Brain microvascular endothelial cell (primary cell): ENCODE results near the gene RPS27.
A peak's percentile ranks its signal among the peaks of the same experiment; 100 is the strongest.

Source experiments
- DNase-seq: peaks from one replicate; pipeline ENCODE4 v3.0.0-alpha.2; 2020
- H3K27ac ChIP-seq: fragments of 250-450 bp; sonication (Bioruptor Pico); 2 replicates; pipeline ENCODE4 v1.5.1; 2020; ENCODE audit warnings: mild to moderate bottlenecking, moderate library complexity
- H3K27me3 ChIP-seq: fragments of 250-450 bp; sonication (Bioruptor Pico); replicated peaks from 2 replicates; pipeline ENCODE4 v1.5.1; 2020; ENCODE audit warnings: mild to moderate bottlenecking
- H3K36me3 ChIP-seq: fragments of 250-450 bp; sonication (Bioruptor Pico); replicated peaks from 2 replicates; pipeline ENCODE4 v1.5.1; 2020; ENCODE audit warnings: mild to moderate bottlenecking
- H3K4me3 ChIP-seq: 2 replicates; pipeline ENCODE4 v1.5.1; 2011; ENCODE audit warnings: low read depth, mild to moderate bottlenecking, control low read depth, low read length, moderate library complexity
- in situ Hi-C: cut with HindIII; loops from 2 replicates; pipeline ENCODE4 v1.10.0; 2017; ENCODE audit warnings: low sequenced_read_pairs, low pct_ligation_motif_present
- TF ChIP-seq, protein P1 (sequence below): IDR thresholded peaks from 2 replicates; pipeline ENCODE4 v1.5.1; 2011; ENCODE audit warnings: low read depth, mild to moderate bottlenecking, moderate library complexity, low read length, control low read depth, inconsistent platforms; ENCODE audit errors: missing control alignments

Gene RPS27

DNA sequence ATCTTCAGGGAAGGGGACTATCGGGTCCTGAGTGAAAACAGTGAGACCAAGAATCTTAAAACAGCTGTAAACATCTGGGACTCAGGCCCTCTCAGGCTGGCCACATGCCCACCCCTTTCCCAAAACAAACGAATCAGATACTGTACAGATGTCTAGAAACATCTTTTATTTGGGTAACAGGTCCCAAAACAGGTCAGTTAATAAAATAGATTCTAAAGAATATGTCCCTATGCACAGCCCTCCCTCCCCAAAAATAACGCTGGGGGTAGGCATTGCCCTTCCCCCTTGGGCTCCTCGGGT, 31.7 kb upstream of the RPS27 start:
- peak overlapping the region; percentile 20 for H3K4me3 ChIP-seq
- no peaks in the 10 kb centered on the region for H3K27me3 ChIP-seq
- TF ChIP-seq, protein P1, sequence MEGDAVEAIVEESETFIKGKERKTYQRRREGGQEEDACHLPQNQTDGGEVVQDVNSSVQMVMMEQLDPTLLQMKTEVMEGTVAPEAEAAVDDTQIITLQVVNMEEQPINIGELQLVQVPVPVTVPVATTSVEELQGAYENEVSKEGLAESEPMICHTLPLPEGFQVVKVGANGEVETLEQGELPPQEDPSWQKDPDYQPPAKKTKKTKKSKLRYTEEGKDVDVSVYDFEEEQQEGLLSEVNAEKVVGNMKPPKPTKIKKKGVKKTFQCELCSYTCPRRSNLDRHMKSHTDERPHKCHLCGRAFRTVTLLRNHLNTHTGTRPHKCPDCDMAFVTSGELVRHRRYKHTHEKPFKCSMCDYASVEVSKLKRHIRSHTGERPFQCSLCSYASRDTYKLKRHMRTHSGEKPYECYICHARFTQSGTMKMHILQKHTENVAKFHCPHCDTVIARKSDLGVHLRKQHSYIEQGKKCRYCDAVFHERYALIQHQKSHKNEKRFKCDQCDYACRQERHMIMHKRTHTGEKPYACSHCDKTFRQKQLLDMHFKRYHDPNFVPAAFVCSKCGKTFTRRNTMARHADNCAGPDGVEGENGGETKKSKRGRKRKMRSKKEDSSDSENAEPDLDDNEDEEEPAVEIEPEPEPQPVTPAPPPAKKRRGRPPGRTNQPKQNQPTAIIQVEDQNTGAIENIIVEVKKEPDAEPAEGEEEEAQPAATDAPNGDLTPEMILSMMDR = no peak
- in situ Hi-C loops = no loop called here
- no peak overlapping the region for H3K27ac ChIP-seq
- H3K36me3 ChIP-seq = peaks cover 6% of the 10 kb centered on the region
- no peak for DNase-seq

DNA sequence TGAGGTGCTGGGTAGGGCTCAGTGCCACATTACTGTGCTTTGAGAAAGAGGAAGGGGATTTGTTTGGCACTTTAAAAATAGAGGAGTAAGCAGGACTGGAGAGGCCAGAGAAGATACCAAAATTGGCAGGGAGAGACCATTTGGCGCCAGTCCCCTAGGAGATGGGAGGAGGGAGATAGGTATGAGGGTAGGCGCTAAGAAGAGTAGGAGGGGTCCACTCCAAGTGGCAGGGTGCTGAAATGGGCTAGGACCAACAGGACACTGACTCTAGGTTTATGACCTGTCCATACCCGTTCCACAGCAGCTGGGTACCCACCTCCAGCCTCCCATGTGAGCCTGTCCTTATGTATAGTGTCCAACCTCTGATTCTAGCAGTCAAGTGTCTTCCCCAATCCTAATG, 31.1 kb upstream of the RPS27 start:
- H3K4me3 ChIP-seq = no peak overlapping the region
- H3K36me3 ChIP-seq = peaks cover 2% of the 10 kb centered on the region
- no peak overlapping the region for H3K27ac ChIP-seq
- no peak for DNase-seq
- in situ Hi-C loops = no loop called here
- TF ChIP-seq, protein P1 = no peak
- no peaks in the 10 kb centered on the region for H3K27me3 ChIP-seq

DNA sequence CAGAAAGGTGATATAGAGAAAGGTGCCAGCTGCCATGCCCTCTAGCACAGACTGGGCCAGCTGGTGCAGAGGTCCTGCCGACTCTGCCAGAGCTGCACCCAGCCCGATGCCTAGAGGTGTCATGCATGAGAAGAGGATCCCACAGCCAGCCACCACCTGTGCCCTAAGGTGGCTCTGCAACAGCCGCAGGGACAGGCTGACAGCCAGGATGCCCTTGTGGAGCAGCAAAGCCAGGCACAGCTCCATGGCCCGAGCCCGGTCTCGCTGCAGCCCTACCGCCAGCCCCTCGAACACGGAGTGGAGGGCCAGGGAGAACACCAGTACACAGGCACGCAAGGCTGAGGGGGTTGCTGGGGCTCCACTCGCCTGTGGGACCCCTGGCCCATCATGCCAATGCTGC, 30.4 kb upstream of the RPS27 start:
- TF ChIP-seq, protein P1 = no peak
- DNase-seq = no peak
- Histone ChIP-seq H3K27me3 (no peaks in the 10 kb centered on the region), H3K36me3 (peaks cover 2% of the 10 kb centered on the region), H3K4me3 (no peak overlapping the region), H3K27ac (no peak overlapping the region)
- in situ Hi-C loops = no loop called here

DNA sequence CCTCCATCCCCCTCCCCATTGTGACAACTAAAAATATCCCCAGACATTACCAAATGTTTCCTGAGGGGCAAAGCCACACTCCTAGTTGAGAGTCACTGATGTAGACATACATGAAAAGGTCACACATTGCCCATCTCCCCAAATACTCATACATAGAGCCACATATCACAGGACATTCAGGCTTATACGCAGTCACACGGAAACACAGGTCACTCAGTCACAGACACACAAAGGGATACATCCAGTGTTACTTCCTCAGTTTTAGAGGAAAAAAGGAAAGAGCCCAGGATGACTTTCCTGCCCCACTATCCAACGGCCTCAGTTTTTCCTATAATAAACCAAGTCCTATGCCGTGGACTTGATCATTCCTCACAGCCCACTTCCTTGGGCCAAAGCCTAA, 29.1 kb upstream of the RPS27 start:
- H3K36me3 ChIP-seq = peaks cover 2% of the 10 kb centered on the region
- H3K27ac ChIP-seq = no peak overlapping the region
- TF ChIP-seq, protein P1 = no peak
- no peaks in the 10 kb centered on the region for H3K27me3 ChIP-seq
- in situ Hi-C loops = no loop called here
- no peak for DNase-seq
- H3K4me3 ChIP-seq = no peak overlapping the region

DNA sequence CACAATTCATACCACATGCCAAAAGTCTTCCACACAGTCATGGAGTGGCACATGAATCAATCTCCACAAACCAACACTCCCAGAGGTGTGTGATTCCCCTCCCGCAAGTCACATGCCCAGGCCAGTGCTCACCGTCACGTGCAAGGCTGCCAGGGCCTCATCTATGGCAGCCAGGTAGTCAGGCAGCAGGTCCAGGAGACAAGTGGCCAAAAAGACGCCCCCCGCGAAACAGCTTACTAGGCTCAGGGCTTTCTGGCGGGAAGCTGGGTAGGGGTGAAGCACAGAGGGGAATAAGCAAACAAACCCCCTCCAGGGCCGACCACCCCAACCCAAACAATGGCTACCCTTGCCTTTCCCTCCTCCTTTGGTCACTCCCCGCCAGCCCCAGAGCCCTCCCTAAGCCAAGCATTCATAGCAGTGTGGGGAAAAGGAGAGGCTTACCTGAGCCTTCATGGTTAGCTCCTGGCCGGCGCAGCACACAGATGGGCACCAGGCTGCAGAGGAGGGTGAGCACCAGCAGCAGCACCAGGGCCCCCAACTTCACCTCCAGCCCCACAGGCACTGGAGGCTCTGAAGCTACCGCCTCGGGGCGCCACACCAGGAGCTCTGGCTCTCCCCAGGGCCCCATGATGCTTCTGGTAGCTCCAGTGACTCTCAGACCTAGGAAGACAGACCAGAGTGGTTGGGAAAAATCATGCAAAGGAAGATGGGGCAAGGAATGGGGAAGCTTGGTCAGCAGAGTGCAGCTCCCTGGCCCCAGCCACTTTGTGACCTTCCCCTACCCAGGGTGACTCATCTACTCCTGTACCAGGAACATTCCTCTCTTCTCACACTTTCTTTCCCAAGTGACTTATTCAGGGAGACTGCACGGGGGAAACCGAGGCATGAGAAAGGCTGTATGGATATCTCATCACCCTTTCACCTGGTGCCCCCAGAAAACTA, 28.2 kb upstream of the RPS27 start:
- DNase-seq = no peak
- peak overlapping the region; percentile 81 for H3K4me3 ChIP-seq
- TF ChIP-seq, protein P1 = no peak
- in situ Hi-C loops = no loop called here
- H3K27me3 ChIP-seq = no peaks in the 10 kb centered on the region
- H3K36me3 ChIP-seq = peaks cover 2% of the 10 kb centered on the region
- H3K27ac ChIP-seq = peak overlapping the region; percentile 85
